Esophagus squamous epithelium (tissue), 5 donors: ENCODE data around the gene RETREG2. TPM values are rescaled to one million over a fixed set of nuclear protein-coding genes. Genes with fewer than 3 reads are reported as not detected.

Source experiments
- DNase-seq: peaks from one replicate; lab custom pipeline; 2025; lab: John Stamatoyannopoulos, UW
- H3K27ac ChIP-seq, 4 donors: fragments of 200-600 bp; sonication (generic); one replicate each; pipeline ENCODE4 v1.5.1; 2016 to 2019; ENCODE audit warnings: mild to moderate bottlenecking in 1 of 4
- H3K27me3 ChIP-seq, 4 donors: fragments of 200-600 bp; sonication (generic); 1 replicate in 3 of 4; 2 replicates in 1 of 4; pipeline versions ENCODE4 v1.5.1 to v1.6.0; 2017 to 2021; ENCODE audit warnings: antibody characterized with exemption in 1 of 4
- H3K36me3 ChIP-seq, 3 donors: fragments of 200-600 bp; sonication (generic); one replicate each; pipeline ENCODE4 v1.5.1; 2016 to 2019
- H3K4me1 ChIP-seq, 3 donors: fragments of 200-600 bp; sonication (generic); one replicate each; pipeline ENCODE4 v1.5.1; 2017 to 2019
- H3K4me3 ChIP-seq, 4 donors: fragments of 200-600 bp; sonication (generic); 1 replicate in 3 of 4; 2 replicates in 1 of 4; pipeline ENCODE4 v1.5.1; 2016 to 2019; ENCODE audit warnings: mild to moderate bottlenecking in 2 of 4, moderate library complexity in 1 of 4
- H3K9me3 ChIP-seq, 3 donors: fragments of 200-600 bp; sonication (generic); one replicate each; pipeline ENCODE4 v1.5.1; 2016 to 2019
- CTCF ChIP-seq, 6 experiments: fragments of 450-650 bp in 4 of 6; fragments of 200-600 bp in 2 of 6; sonication (generic) in 2 of 6; IDR thresholded peaks; one replicate each; pipeline ENCODE4 v1.5.1; 2016 to 2019; ENCODE audit warnings: antibody characterized with exemption in 6 of 6, mild to moderate bottlenecking in 4 of 6, moderate library complexity in 4 of 6
- POLR2A ChIP-seq, 4 donors: fragments of 450-650 bp; IDR thresholded peaks; one replicate each; pipeline ENCODE4 v1.6.1; 2017; ENCODE audit warnings: antibody characterized with exemption in 4 of 4, mild to moderate bottlenecking in 4 of 4, moderate library complexity in 3 of 4
- WGBS, 2 donors: methylation state at CpG; one replicate each; pipeline ENCODE4 v1.1.5; 2018; 5-methylcytosine and 5-hydroxymethylcytosine counted together
- intact Hi-C: fragments of 100-400 bp; cut with DNase I; formaldehyde crosslinking; loops from one replicate; pipeline ENCODE4 v1.15.0; 2022
- total RNA-seq, 4 donors: library from RNA; depleted of rRNA; stranded (reverse); fragments of >200 nt; gene quantifications; one replicate each; pipeline ENCODE4 v1.1.0, GENCODE V29; 2016
- donor health status: DM: yes; HTN: yes; CAD: no.

Gene RETREG2
- total RNA-seq, 4 donors from 2014 or later, result 31.0 to 58.7 (median 41.8) TPM

- H3K4me3 ChIP-seq, result no peak overlapping the region
- TF ChIP-seq CTCF (IDR thresholded peaks at IDR 0.05) (no peak), POLR2A (IDR thresholded peaks at IDR 0.05) (no peak)
- 80 to 85% methylated on average over 14 to 15 of the region's 18 CpGs for WGBS, 2 donors
- no peaks in the 10 kb centered on the region for H3K27me3 ChIP-seq
- no peak for DNase-seq
- peaks cover 21 to 46% (median 29%) of the 10 kb centered on the region in 3 donors for H3K4me1 ChIP-seq
- peaks cover 42 to 75% (median 50%) of the 10 kb centered on the region in 3 donors for H3K36me3 ChIP-seq
- no peaks in the 10 kb centered on the region for H3K9me3 ChIP-seq
- intact Hi-C loops, result loop anchor here (10.0 kb wide), 1 partner anchor 55 kb away; the partner anchor contains the start of gene NHEJ1
- peak overlapping the region in 2 of 4 donors; percentile 93 to 98 for H3K27ac ChIP-seq
Measured at GRCh38 chr2:219219784-219220532, 41.9 kb downstream of the RETREG2 start.

DNA sequence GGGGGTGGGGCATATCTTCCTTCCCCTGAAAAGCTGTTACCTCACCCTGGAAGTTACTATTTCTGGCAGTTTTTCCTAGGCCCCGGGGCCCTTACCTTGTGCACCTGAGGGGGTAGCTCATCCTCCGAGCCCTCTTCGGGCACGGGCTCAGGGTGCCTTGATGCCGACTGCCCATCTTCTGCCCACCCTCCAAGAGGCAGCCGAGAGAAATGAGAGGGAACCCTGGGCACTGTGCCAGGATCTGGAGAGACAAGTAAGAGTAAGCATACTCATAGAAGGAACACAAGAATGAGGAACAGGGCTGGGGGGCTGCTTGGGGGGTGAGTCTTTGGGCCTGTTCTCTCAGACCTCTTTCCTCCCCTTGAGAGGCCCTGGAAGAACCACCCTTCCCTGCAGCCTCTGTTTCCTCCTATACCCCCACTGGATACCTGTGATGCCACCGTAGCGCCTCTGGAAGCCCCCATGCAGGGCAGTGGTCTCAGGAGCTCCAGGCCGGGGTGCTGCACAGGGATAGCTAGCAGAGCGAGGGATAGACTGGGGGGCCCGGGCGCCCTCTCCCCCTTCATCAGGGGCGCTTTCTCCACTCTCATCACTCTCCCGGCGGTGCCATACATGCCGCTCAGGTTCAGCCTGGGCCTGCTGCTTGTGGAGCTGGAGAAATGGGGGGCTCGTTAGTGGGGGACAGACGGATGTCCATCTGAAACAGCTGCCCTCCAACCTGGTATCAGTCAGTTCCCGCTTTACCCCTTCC, 42.8 kb downstream of the RETREG2 start:
- Histone ChIP-seq H3K4me3 (no peak overlapping the region), H3K4me1 (peaks cover 21 to 45% (median 29%) of the 10 kb centered on the region in 3 donors), H3K9me3 (no peaks in the 10 kb centered on the region), H3K27ac (no peak overlapping the region), H3K27me3 (no peaks in the 10 kb centered on the region), H3K36me3 (peaks cover 49 to 75% (median 52%) of the 10 kb centered on the region in 3 donors)
- TF ChIP-seq POLR2A (IDR thresholded peaks at IDR 0.05), result no peak
- TF ChIP-seq CTCF (IDR thresholded peaks at IDR 0.05), result no peak
- intact Hi-C loops, result no loop called here
- no peak for DNase-seq
- WGBS, 2 donors, result 96 to 98% methylated on average over 5 to 10 of the region's 19 CpGs

- TF ChIP-seq CTCF (IDR thresholded peaks at IDR 0.05) (no peak), POLR2A (IDR thresholded peaks at IDR 0.05) (no peak)
- H3K36me3 ChIP-seq, result peaks cover 50 to 76% (median 50%) of the 10 kb centered on the region in 3 donors
- no peaks in the 10 kb centered on the region for H3K9me3 ChIP-seq
- H3K27ac ChIP-seq, result no peak overlapping the region
- no peak overlapping the region for H3K4me3 ChIP-seq
- H3K27me3 ChIP-seq, result no peaks in the 10 kb centered on the region
- WGBS, 2 donors, result 86 to 90% methylated on average over 7 to 12 of the region's 16 CpGs
- no peak for DNase-seq
- intact Hi-C loops, result no loop called here
- H3K4me1 ChIP-seq, result peaks cover 14 to 37% (median 23%) of the 10 kb centered on the region in 3 donors
Measured at GRCh38 chr2:219221957-219222518, 44.0 kb downstream of the RETREG2 start.

DNA sequence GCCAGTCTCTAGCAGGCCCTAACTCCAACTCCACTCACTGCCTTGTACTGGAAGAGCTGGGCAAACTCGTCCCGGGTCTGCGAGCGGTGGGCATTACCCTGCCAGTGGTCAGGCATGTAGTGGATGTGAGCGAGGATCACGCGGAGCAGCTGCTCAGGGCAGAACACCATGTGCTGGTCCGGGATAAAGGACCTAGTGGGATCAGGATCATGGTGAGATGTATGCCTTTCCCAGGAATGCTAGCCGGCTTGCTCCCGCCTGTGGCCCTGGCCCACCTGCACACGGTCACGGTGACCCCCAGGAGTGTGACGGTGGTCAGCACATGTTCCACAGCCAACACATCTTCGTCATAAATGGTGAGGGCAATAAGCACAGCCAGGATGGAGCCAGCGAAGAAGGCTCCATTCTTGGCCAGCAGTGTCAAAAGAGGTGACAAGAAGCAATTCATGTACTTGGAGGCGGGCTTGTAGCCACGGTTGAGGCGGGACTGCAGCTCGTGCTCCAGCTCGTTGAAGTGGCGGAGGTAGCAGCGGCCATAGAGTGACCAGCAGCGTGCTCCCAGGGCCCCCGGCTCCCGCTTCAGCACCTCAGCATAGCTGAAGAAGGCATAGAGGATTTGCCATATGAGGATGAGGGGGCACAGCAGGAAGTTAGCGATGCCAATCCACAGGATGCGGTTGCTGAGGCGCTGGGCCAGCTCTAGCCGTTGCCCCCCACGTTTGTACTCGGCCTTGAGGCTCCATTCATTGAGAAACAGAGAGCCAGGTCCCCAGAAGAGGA, 45.9 kb downstream of the RETREG2 start:
- H3K27me3 ChIP-seq, result no peaks in the 10 kb centered on the region
- peaks cover 17 to 37% (median 20%) of the 10 kb centered on the region in 3 donors for H3K4me1 ChIP-seq
- H3K4me3 ChIP-seq, result no peak overlapping the region
- no peak overlapping the region for H3K27ac ChIP-seq
- 90 to 92% methylated on average over 16 to 22 of the region's 31 CpGs for WGBS, 2 donors
- H3K36me3 ChIP-seq, result peaks cover 50 to 84% (median 50%) of the 10 kb centered on the region in 3 donors
- DNase-seq, result no peak
- no peaks in the 10 kb centered on the region for H3K9me3 ChIP-seq
- intact Hi-C loops, result no loop called here
- TF ChIP-seq CTCF (IDR thresholded peaks at IDR 0.05) (no peak), POLR2A (IDR thresholded peaks at IDR 0.05) (no peak)
